Medulla oblongata (tissue), 1 donor: ENCODE data around the gene GCFC2.
"Not testable (repeated sequence)": the region's sequence is repeated elsewhere in the genome, so short reads cannot be mapped to it uniquely, and the experiment has no call there.

Experiments used
- DNase-seq: peaks from one replicate; pipeline ENCODE4 v3.0.0-alpha.2; 2015; ENCODE audit errors: extremely low spot score

GCFC2 gene

DNA sequence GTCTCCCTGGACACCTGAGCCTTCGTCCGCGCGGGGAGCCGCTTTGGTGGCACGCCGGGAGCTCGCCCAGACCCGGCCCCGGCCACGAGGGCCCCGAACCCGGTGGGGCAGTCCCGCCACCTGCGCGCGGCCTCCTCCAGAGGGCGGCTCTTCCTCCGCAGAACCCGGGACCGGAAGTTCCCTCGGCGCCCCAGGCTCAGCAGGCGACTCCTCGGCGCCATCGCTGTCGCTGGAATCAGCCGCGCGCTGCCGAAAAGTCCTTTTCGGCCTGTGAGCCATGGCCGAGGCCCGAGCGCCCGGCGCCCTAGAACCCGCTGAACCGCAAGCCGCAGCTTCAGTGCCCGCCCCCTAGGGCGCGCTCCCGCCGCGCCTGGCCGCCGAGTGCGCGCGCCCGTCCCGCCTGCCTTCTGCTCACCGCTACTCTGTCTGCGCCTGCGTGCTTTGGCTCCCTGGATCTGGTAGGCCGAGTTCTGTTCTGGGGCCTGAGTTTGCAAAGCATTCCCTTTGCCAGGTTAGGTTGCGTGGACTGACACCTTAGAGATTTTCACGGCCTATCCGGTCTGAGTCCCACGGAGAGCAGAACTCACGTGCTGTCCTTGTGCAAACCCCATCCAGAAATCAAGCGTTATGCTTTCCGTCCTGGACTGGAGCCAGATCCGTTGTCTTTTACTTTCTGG, at the start of gene GCFC2:
GCFC2 (minus strand) TSS at position 339 of the 677 bp plus-strand sequence; CDS start at position 279, 60 bp downstream.
- DNase-seq = peak; percentile 92

DNA sequence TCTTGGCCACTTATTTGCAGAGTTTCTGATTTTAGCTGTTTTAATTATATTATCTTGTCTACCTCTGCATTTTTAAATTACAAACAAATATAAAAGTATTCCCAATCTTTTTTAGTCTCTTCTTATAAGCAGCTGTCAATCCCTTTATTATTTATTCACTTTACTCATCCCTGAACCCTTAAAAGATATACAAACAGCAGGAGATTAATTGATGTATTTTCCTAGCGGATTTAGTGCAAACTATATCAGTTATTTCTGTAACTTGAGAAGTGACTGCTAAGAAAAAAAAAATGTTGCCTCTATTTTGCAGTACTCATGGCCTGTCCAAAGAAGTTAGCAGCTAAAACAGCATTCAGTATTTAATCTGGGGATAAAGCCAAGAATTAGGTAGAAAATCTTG, 42.1 kb upstream of the GCFC2 start:
- no peak for DNase-seq

DNA sequence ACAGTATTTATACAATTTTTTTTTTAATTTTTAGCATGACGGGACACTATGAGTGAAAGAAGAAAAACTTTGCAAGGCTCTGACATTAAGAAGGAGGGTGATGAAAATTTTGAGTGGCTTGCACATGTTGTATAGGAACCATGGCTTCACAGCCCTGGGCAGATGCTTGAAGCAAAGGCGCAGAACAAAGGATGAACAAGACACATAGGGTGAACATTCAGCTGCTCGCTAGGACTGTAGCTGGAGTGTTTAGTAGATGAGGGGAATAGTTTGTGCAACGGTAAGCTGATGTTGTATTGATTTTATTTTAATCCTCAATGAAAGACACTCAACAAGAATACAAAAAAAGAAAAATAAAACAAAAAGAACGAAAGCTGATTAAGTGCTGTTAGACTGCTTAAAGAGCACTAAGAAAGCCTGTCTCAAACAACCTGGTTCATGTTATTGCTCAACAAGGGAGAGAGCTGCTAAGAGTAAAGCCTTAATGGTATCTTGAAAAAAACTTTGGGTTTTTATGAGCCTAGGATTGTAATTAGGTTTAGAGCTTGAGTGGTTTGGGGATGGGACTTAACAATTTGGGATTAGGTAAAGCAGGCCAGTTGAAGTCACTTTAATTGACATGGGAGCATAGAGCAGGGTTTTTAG, 41.2 kb upstream of the GCFC2 start:
- no peak for DNase-seq

DNA sequence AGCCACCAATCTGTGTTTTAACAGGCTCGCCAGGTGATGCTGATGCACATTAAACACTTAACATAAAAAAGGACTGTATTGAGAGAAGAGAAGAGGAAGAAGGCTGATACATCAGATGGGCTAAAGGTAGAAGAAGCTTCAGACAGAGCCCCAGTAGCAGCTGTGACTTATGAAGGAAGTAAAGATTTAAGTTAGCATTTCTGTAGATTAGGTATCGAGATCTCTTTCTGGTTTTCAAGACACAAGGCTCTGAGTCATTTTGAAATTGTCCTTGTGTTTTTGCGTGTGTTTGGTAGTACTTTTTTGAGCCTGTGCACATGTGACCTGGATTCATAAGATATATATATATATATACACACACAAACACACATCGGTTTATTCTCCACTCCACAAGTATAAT, 40.6 kb upstream of the GCFC2 start:
- DNase-seq = no peak

DNA sequence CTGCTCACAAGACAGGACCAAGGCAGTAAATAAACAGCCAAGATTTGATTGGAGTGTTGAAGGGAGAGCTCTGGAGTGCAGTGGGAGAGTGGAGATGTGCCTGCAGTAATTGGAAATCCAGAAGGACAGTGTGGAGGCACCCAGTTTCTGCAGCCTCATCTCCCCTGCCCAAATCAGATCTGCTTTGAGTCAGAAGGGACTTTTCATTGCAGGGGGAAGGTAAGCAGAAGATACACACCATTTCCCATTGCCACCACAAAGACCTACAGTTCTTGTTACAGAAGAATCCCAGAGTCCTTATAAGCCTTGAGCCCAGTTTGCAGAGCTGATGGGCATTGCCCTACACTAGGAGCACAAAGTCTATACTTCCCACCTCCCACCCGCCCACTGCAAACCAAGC, 27.2 kb upstream of the GCFC2 start:
- DNase-seq = no peak

DNA sequence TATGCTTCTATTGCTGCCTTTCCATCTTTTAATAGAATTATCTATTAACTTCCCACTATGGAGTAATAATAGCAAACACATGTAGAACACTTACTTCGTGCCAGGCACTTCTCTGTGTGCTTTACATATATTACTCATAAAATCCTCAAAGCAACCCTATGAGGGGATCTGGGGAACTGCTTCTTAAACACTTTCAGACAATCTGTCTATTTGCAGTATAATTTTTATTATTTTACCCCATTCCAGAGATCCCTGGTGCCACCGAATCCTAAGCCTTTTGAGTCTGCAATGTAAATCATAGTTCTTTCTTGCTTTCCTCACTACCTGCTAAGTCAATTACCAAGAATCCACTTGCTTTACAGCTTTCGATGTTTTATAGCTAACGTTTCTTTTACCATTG, 25.6 kb upstream of the GCFC2 start:
- DNase-seq = no peak

DNA sequence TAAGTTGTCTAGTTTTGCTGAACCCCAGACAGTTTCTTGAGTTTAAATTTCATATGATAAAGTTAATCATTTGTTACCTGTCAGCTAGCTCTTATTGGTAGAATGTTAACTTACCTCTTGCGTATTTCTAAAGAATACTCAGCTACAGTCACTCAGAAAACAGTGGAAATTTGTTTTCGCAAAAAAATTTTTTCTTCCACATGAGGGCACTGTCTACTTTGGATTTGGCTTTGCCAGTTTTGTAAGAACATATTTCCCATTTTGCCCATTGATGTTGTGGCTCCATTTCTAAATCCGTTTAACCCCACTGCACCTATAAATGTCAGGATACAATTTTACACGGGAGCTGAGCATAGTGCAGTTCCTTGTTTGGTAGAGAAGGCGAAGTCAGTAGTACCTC, 19.1 kb upstream of the GCFC2 start:
- DNase-seq = peak; percentile 16

DNA sequence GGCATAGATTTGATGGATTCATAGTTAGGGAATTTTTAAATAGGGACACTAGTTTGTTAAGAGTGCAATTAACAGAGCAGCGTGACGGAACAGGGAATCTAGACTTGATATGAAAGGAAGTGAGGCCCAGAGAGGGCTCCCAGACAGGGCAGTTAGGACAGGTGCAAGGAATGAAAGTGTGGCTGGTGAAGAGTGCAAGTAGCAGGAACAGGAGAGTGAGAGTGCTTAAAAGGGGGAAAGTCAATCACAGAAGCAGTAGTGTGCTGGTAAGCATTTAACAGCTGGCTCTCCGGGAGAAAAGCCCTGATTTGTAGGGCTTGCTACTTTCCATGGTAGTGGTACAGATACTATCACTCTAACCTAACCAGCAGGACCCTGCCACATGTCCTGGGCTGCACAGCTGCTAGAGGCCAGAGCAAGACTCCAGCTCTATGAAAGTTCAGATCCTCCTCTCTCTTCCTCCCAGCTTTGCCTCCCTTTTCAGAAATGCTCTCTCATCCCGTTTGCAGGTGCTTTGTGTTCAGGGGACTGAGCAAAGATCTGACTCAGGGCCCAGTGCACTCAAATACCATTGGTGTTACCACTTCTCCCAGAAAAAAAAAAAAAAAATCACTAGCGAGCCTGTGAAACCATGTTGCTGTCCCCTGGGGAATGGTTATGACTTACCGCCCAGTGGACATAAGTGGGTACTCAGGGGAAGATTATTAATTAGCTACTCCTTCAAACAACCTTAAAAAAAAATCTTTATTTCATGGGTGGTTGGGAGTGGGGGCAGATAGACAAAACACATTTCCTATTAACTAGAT, 18.1 kb upstream of the GCFC2 start:
- DNase-seq = no peak

DNA sequence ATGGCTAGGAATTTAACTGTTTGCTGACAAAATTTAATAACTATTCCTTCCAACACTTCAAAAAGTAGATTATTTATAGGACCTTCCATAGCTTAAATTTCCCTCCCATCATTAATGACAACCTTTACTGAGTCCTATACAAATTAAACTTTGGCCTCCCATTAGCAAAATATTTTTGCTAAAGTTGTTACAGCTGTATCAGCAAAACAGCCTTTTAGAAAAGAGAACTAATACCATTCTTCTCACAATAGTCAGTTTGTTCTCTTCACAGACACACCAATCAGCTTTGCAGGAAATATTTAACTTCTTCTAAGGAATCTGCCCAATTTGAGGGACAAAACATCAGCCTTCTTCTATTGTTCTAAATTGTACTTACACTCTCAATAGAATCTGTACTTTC, 12.0 kb upstream of the GCFC2 start:
- DNase-seq = no peak

DNA sequence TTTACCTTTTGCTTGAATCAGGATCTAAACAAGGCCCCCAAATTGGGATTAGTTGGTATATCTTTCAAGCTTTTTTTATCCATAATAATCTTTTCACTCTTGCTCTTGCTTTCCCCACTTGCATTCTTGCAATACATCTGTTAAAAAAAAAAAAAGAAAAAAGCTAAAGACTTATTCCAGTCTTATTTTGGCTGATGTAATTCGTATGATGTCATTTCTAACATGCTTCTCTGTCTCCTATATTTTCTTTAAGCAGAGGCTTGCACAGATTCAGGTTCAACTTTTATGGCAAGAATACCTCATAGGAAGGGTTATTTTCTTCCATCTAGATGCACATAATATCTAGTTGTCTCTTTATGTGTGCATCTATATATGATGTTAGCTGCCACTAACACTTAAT, 9.8 kb upstream of the GCFC2 start:
- no peak for DNase-seq

DNA sequence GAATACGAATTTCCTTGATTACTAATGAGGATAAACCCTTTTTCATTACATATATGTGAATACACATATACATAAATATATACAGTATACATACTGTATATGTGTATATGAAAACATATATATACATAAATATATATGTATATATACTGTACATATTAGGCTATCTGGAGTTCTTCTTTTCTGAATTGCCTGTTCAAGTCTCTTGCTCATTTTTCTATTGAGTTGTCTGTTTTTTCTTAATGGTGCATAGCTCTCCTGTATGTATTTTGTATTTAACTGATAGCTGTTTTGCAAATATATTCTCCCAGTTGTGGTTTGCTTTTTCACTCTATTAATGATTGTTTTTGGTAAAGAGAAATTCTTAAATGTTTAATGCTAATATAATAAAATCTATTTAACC, 8.9 kb upstream of the GCFC2 start:
- no peak for DNase-seq

DNA sequence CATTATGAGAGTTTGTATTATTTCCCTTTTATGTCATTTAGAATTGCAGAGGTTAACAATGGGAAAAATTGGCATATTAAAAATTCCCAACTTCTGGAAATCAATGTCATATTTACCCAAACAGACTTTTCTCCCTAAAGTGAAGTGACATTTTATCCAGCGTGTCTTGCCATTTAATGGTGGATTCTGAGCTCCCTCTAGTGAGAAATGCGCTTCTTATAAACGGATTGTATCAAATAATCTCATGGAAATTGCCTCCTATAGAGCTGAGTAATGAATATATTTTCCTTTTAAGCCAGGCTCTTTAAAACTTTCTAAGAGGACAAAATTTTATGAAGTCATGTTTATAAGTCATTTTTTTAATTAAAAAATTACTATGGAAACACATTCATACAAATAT, 5.7 kb upstream of the GCFC2 start:
- DNase-seq = peak; percentile 46

DNA sequence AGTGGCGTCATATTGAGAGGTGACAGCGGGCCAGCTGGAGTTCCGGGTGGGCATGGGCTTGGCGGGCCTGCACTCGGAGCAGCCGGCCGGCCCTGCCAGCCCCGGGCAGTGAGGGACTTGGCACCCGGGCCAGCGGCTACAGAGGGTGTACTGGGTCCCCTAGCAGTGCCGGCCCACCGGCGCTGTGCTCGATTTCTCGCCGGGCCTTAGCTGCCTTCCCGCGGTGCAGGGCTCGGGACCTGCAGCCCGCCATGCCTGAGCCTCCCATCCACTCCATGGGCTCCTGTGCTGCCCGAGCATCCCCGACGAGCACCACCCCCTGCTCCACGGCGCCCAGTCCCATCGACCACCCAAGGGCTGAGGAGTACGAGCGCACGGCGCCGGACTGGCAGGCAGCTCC, 875 bp upstream of the GCFC2 start:
- not testable (repeated sequence) for DNase-seq

DNA sequence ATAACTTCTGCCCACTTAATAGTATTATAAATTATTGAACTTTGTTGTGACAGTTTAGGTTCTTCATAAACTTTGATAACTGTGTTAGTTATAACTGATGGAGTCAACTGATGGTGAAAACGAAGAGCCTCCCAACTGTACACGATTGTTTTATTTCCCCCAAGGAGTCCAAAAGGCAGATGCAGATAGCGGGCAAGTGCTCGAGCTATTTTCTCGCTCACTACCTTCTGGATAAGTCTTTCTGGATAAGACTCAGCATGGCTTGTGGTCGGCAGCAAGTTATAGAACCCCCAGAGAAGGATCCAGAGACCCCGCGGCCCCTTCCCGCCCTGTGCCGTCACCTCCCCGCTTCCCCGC, 517 bp downstream of the GCFC2 start:
- peak; percentile 34 for DNase-seq

DNA sequence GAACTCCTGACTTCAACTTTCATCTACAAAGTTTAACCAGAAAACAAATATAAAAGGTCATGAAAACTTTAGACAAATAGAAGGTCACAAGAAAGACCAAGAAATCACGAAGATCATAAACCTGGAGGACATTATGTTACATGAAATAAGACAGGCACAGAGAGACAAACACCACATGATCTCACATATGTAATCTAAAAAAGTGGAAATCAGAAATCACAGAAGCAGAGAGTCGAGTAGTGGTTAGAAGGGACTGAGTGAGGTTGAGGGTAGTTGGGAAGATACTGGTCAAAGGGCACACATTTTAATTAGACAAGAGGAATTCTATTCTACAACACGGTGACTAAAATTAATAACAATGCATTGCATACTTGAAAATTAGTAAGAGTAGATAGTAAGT, 1.4 kb downstream of the GCFC2 start:
- DNase-seq = peak; percentile 13

DNA sequence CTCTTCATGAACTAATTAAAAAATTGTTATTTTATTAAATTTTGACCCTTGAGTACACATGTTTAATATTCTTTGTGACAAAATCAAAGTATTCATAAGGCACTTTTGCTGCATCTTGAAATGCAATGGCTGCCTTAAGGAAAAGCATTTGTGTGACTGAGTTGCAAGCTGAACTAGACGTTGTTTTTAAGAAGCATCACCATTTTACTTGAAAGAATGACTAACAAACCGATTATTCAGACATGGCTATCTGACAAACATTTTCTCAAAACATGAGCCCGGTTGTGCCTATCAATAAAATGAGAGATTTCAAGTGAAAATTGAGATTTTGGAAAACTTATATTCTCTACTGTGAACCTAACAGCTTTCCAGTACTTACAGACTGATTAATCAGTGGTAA, 2.8 kb downstream of the GCFC2 start:
- DNase-seq = no peak

DNA sequence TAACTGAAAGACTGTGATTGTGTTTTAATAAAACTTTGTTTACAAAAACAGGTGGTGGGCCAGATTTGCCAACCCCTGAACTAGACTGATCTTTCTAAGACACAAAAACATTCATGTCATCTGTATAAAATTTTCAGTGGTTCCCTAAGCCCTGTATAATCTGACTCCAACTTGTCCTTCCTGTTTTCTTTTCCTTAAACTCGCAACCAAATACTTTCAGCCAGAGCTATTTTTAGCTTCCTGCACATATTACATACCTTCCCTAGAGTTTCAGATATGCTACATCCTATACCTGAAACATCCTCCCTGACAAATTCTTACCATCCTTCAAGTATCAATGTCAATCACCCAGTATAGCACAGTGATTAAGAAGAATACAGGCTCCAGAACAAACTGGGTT, 4.8 kb downstream of the GCFC2 start:
- DNase-seq = no peak

DNA sequence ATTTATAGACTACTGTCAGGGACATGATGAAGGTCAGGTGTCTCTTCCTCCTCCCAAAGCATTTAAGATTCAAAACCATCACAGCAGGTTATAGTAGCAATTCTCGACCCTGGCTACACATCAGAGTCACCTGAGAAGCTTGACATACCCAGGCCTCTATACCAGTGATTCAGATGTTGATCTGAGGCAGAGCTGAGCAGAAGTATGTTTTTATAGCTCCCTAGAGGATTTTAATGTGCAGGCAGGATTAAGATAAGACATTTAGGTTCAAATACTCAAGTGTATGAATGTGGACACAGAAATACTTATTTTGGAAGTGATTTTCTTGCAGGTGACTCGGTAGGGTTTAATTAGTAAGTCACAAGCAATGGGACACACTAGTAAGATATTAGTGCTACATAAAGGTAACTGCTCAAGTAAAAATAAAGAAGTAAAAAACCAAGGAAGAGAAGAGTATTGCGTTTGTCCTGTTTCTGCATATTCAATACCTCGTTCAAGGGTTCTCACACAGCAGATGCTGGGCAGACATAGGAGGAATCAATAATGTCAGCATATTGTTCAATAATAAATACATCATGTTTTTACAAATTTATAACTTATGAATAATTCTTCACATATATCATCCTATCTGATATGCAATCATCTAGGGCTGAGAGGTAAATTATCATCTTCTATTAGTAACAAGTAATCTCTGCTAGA, 7.0 kb downstream of the GCFC2 start:
- DNase-seq = no peak

DNA sequence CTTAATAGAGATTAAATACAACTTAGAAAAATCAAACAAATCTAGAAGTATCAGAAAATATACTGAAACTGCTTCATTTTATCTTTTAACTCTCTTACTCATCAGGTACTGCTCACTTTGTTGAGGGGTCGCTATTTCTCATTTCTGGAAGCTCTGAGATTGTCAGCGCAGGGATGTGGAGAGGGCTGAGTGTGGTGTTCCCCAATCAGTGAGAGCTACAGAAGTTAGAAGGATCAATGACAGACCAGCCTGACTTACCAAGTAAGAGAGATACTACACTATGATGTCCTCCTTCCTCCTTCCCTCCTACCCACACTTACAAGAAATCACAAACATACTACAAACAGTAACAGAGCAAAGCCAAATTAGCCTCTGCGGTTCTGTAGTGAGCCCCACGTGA, 8.1 kb downstream of the GCFC2 start:
- no peak for DNase-seq

DNA sequence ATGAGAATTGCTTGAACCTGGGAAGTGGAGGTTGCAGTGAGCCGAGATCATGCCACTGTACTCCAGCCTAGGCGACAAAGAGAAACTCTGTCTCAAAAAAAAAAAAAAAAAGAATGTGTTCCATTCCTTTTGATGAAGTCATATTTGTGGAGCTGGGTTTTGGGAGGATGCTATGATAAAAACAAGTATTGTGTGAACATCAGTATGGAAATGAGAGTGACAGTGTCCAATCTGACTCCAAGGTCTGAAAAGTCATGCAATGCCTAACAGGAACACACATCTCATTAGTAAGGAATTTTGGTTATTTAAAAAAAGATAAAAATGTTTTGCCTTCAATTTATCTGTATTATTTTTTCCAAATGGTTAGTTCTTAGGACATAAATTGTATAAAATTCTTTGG, 11.8 kb downstream of the GCFC2 start:
- DNase-seq = no peak

DNA sequence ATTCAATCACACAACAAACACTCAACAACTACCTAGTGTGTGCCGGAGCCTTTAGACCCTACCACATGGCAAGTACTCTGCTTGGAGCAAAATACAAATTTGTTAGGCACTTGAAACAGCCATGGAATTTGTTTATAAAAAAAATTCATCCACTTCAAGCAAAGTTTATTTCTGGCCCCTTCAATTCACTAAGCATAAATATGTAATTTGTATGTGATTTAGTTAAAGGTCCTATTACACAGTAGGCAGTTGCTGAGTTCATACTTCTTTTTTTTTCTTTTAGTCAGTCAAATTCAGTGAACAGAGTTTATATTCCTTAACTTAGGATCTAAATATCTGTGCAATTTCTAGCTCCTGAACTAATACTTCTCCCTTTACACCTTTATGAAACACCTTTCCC, 22.5 kb downstream of the GCFC2 start:
- DNase-seq = no peak

DNA sequence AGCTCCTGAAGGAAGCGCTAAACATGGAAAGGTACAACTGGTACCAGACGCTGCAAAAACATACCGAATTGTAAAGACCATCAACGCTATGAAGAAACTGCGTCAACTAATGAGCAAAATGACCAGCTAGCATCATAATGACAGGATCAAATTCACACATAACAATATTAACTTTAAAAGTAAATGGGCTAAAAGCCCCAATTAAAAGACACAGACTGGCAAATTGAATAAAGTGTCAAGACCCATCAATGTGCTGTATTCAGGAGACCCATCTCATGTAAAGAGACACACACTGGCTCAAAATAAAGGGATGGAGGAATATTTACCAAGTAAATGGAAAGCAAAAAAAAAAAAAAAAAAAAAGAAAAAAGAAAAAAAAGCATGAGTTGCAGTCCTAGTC, 27.3 kb downstream of the GCFC2 start:
- not testable (repeated sequence) for DNase-seq
